ENCODE data around the gene NANOS3. TPM values are rescaled to one million over a fixed set of nuclear protein-coding genes. Genes with fewer than 3 reads are reported as not detected.

NANOS3 gene
- total and polyA plus RNA-seq, 2 of the 13 experiments (the other 11 are each of a cell fraction or from before 2014, with no cell fraction given): 0.21 TPM; not detected in 1

DNA sequence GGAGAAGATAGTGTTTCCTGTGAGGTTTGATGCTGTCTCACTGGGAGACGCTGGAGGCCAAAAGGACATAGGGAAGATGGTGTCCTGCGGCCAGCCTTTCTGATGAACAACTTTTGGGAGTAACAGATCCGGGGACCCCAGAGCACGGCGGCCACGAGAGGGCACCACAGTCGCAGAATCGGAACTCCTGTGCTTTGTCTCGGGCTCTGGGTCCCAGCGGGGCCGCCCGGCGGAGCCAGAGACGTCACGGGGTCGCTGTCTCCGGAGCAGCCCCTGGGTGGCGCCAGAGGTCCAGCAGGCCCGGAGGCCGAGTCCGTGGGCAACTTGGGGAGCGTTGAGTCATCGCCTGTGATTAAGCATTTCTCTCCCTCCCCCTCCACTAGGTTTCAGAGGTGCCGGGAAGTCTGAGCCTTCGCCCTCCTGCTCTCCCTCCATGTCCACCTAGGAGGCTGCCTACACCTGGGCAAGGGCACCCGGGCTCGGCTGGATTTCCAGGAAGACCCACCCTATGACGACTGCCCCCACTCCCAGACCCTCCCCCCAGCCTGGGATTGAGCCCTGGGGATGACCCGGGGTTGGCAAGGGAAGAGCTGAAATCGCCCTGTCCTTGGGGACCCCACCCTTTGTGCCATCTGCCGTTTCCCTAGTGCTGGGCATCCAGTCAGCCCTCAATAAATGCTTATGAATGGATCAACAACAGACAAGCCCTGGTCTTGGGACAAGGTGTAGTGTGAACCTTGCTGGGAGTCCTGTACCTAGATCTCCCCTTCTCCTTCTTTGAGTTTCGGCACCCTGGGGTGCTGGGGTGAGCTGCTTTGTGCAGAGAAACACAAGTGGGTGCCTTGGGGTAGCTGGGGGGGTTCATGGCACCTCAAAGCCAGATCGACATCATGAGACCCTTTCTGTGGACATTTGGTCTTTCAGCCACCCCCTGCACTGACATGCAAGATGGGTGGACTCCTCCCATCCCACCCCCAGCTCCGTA lies 3.4 kb downstream of the NANOS3 start:
- whole genome bisulfite sequencing (ENCODE audit: low lambda C conversion rate): 18% methylated on average over 6 of the region's 34 CpGs
- POLR2A ChIA-PET: interaction anchor here (2.1 kb wide), 1 partner anchor 126 kb away, joined by 7 read pairs; the partner anchor contains the start of gene RFX1
- Histone ChIP-seq H3K4me2 (ENCODE audit: low read depth, low read length) (peak overlapping the region; percentile 95), H2AFZ (ENCODE audit: low read length) (no peak overlapping the region), H3K4me1 (ENCODE audit: insufficient read depth, low read length) (peaks cover 44% of the 10 kb centered on the region), H3K36me3 (replicated peaks in 1 of 2; ENCODE audit: control insufficient read depth in 1 of 2, insufficient read depth in 2 of 2, low read length in 2 of 2) (no peaks in the 10 kb centered on the region), H4K20me1 (ENCODE audit: insufficient read depth, low read length) (no peaks in the 10 kb centered on the region), H3K27me3 (ENCODE audit: control insufficient read depth in 1 of 2, insufficient read depth in 2 of 2, low read length in 2 of 2) (peaks cover 0 to 8% of the 10 kb centered on the region in 2 experiments; a peak in 2 of 5 replicates), H3K9ac (ENCODE audit: insufficient read depth, low read depth, low read length) (peak overlapping the region; percentile 53; the same call in 1 of the 2 replicates), H3K27ac (ENCODE audit: extremely low read length, insufficient read depth, low read length) (peak overlapping the region; percentile 11), H3K79me2 (ENCODE audit: insufficient read depth, low read length) (no peaks in the 10 kb centered on the region), H3K4me3 (replicated peaks in 1 of 3; ENCODE audit: insufficient read depth in 1 of 3, low read depth in 2 of 3, low read length in 3 of 3) (peak overlapping the region in 2 of 3 experiments; percentile 50 to 74; a peak in 5 of 6 replicates), H3K9me3 (ENCODE audit: low read length) (no peaks in the 10 kb centered on the region)
- FAIRE-seq: peak; percentile 79
- ATAC-seq: peak; percentile 80
- intact Hi-C loops (cut with micrococcal nuclease; ENCODE audit: unreplicated experiment): loop anchor here (1.0 to 2.0 kb wide), 5 partner anchors 72 to 257 kb away; partner anchors contain the start of genes DCAF15 and MISP3
- CTCF ChIA-PET (ENCODE audit: low intra/inter-chr PET ratio, low total read pairs): interaction anchor here (0.8 to 5.0 kb wide), 9 partner anchors 22 to 408 kb away, joined by 3 to 79 read pairs (median 4); partner anchors contain the start of gene MISP3
- BruUV-seq (replicated peaks): no TSS peak
- in situ Hi-C loops (cut with HindIII; ENCODE audit: extremely low pct_ligation_motif_present, low pct_unique_long_range_greater_than_20kb): loop anchor here (5.0 to 25.0 kb wide), 3 partner anchors 72 to 532 kb away; partner anchors contain the start of genes DCAF15, DDX39A and MISP3
- DNase-seq (ENCODE audit: low spot score): peak; percentile 85
- TF ChIP-seq ZFAT (CRISPR knock-in tag; conservative IDR thresholded peaks at IDR 0.05): no peak
- TF ChIP-seq, protein P1, sequence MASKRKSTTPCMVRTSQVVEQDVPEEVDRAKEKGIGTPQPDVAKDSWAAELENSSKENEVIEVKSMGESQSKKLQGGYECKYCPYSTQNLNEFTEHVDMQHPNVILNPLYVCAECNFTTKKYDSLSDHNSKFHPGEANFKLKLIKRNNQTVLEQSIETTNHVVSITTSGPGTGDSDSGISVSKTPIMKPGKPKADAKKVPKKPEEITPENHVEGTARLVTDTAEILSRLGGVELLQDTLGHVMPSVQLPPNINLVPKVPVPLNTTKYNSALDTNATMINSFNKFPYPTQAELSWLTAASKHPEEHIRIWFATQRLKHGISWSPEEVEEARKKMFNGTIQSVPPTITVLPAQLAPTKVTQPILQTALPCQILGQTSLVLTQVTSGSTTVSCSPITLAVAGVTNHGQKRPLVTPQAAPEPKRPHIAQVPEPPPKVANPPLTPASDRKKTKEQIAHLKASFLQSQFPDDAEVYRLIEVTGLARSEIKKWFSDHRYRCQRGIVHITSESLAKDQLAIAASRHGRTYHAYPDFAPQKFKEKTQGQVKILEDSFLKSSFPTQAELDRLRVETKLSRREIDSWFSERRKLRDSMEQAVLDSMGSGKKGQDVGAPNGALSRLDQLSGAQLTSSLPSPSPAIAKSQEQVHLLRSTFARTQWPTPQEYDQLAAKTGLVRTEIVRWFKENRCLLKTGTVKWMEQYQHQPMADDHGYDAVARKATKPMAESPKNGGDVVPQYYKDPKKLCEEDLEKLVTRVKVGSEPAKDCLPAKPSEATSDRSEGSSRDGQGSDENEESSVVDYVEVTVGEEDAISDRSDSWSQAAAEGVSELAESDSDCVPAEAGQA (IDR thresholded peaks at IDR 0.05; ENCODE audit: low read depth): 0 out of 2 replicates have a peak, but pooled peaks have one; percentile 53
- TF ChIP-seq, protein P1 (CRISPR knock-in tag; IDR thresholded peaks at IDR 0.05; ENCODE audit: borderline replicate concordance): no peak
- no peak for TF ChIP-seq ZNF251 (CRISPR knock-in tag; IDR thresholded peaks at IDR 0.05)
- TF ChIP-seq ZNF614 (CRISPR knock-in tag; IDR thresholded peaks at IDR 0.05; ENCODE audit: borderline replicate concordance): peak; percentile 69; the same call in 1 of the 2 replicates
- TF ChIP-seq, protein P2, sequence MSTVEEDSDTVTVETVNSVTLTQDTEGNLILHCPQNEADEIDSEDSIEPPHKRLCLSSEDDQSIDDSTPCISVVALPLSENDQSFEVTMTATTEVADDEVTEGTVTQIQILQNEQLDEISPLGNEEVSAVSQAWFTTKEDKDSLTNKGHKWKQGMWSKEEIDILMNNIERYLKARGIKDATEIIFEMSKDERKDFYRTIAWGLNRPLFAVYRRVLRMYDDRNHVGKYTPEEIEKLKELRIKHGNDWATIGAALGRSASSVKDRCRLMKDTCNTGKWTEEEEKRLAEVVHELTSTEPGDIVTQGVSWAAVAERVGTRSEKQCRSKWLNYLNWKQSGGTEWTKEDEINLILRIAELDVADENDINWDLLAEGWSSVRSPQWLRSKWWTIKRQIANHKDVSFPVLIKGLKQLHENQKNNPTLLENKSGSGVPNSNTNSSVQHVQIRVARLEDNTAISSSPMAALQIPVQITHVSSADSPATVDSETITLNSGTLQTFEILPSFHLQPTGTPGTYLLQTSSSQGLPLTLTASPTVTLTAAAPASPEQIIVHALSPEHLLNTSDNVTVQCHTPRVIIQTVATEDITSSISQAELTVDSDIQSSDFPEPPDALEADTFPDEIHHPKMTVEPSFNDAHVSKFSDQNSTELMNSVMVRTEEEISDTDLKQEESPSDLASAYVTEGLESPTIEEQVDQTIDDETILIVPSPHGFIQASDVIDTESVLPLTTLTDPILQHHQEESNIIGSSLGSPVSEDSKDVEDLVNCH (CRISPR knock-in tag; IDR thresholded peaks at IDR 0.05): no peak
- TF ChIP-seq ZEB1 (IDR thresholded peaks at IDR 0.05; ENCODE audit: insufficient replicate concordance, low read depth): no peak
- TF ChIP-seq, protein P3, sequence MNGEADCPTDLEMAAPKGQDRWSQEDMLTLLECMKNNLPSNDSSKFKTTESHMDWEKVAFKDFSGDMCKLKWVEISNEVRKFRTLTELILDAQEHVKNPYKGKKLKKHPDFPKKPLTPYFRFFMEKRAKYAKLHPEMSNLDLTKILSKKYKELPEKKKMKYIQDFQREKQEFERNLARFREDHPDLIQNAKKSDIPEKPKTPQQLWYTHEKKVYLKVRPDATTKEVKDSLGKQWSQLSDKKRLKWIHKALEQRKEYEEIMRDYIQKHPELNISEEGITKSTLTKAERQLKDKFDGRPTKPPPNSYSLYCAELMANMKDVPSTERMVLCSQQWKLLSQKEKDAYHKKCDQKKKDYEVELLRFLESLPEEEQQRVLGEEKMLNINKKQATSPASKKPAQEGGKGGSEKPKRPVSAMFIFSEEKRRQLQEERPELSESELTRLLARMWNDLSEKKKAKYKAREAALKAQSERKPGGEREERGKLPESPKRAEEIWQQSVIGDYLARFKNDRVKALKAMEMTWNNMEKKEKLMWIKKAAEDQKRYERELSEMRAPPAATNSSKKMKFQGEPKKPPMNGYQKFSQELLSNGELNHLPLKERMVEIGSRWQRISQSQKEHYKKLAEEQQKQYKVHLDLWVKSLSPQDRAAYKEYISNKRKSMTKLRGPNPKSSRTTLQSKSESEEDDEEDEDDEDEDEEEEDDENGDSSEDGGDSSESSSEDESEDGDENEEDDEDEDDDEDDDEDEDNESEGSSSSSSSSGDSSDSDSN (CRISPR knock-in tag; IDR thresholded peaks at IDR 0.05): peak; percentile 63
- TF ChIP-seq ZNF883 (CRISPR knock-in tag; IDR thresholded peaks at IDR 0.05; ENCODE audit: not compliant biosample characterization): no peak
- TF ChIP-seq ZNF75D (CRISPR knock-in tag; IDR thresholded peaks at IDR 0.05; ENCODE audit: borderline replicate concordance): no peak

Measured in HepG2 (cell line).